BJ (cell line): ENCODE results near the gene TMC1. TPM values are rescaled to one million over a fixed set of nuclear protein-coding genes. Genes with fewer than 3 reads are reported as not detected.

ENCODE experiments used
- CTCF ChIA-PET: fragments of 350-600 bp; formaldehyde crosslinking; extraction: SDS; loops from one replicate; lab custom pipeline; 2021; ENCODE audit warnings: antibody characterized with exemption, inconsistent platforms; lab: Yijun Ruan, JAX
- POLR2A ChIA-PET: fragments of 300-600 bp; sonication (Branson Sonifier 250); formaldehyde crosslinking; extraction: SDS; loops from one replicate; lab custom pipeline; 2021; ENCODE audit warnings: antibody characterized with exemption; lab: Charles Lee
- DNase-seq: peaks from one replicate; pipeline ENCODE4 v3.0.0-alpha.2; 2011; ENCODE audit warnings: low read depth
- H3K27me3 ChIP-seq: 2 replicates; pipeline ENCODE4 v1.6.0; 2011; ENCODE audit warnings: low read length; ENCODE audit not compliant: control insufficient read depth, insufficient read depth
- H3K36me3 ChIP-seq: 2 replicates; pipeline ENCODE4 v1.5.1; 2011; ENCODE audit warnings: low read length; ENCODE audit not compliant: control insufficient read depth, insufficient read depth
- H3K4me3 ChIP-seq: 2 replicates; pipeline ENCODE4 v1.5.1; 2011; ENCODE audit warnings: low read depth, mild to moderate bottlenecking, control low read depth, low read length
- CTCF ChIP-seq: IDR thresholded peaks from 2 replicates; pipeline ENCODE4 v1.5.1; 2011; ENCODE audit warnings: low read depth, mild to moderate bottlenecking, control low read depth, inconsistent platforms, low read length, moderate library complexity; ENCODE audit not compliant: insufficient read depth
- polyA plus RNA-seq: library from polyadenylated mRNA; depleted of rRNA; stranded (reverse); fragments of >200 nt; gene quantifications from 2 replicates; pipeline ENCODE4 v1.2.3, GENCODE V29; 2011

The TMC1 gene
- polyA plus RNA-seq, 1 experiment: 1.2 TPM

GRCh38 chr9:72772661-72773060 lies 251.3 kb downstream of the TMC1 start:
- H3K36me3 ChIP-seq: no peaks in the 10 kb centered on the region
- TF ChIP-seq CTCF: no peak
- CTCF ChIA-PET: interaction anchor here (1.4 to 2.1 kb wide), 2 partner anchors 492 to 501 kb away, joined by 4 to 7 read pairs; no protein-coding TSS in a partner anchor
- no peak overlapping the region for H3K4me3 ChIP-seq
- POLR2A ChIA-PET: no interaction called here
- no peak for DNase-seq
- H3K27me3 ChIP-seq: no peaks in the 10 kb centered on the region

GRCh38 chr9:72773570-72773969 lies 252.2 kb downstream of the TMC1 start:
- H3K4me3 ChIP-seq: no peak overlapping the region
- ChIA-PET POLR2A (no interaction called here), CTCF (interaction anchor here (1.4 kb wide), 1 partner anchor 502 kb away, joined by 4 read pairs; no protein-coding TSS in a partner anchor)
- no peak for DNase-seq
- H3K27me3 ChIP-seq: no peaks in the 10 kb centered on the region
- no peak for TF ChIP-seq CTCF
- no peaks in the 10 kb centered on the region for H3K36me3 ChIP-seq

DNA sequence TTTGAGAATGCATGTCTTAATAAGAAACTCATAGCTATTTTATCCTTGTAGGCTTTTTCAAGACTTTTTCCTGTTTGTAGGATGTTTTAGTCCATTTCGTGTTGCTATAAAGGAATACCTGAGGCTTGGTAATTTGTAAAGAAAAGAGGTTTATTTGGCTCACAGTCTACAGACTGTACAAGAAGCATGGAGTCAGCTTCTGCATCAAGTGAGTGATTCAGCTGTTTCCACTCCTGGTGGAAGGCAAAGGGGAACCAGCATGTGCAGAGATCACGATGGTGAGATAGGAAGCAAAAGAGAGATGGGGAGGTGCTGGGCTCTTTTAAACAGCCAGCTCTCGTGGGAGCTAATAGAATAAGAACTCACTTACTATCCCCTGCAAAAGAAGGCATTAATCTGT lies 254.2 kb downstream of the TMC1 start:
- Histone ChIP-seq H3K4me3 (no peak overlapping the region), H3K36me3 (no peaks in the 10 kb centered on the region), H3K27me3 (no peaks in the 10 kb centered on the region)
- ChIA-PET POLR2A (no interaction called here), CTCF (interaction anchor here (0.9 kb wide), 1 partner anchor 16 kb away, joined by 3 read pairs; no protein-coding TSS in a partner anchor)
- no peak for DNase-seq
- TF ChIP-seq CTCF: no peak

DNA sequence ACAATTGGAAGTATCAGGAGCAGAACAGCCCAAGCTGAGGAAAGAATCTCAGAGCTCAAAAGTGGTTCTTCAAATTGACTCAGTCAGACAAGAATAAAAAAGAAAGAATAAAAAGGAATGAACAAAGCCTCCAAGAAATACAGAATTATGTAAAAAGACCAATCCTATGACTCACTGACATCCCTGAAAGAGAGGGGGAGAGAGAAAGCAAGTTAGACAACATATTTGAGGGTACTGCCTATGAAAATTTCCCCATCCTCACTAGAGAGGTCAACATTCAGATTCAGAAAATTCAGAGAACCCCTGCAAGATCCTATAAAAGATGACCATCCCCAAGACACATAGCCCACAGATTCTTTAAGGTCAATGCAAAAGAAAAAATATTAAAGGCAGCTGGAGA lies 258.2 kb downstream of the TMC1 start:
- DNase-seq: no peak
- TF ChIP-seq CTCF: no peak
- Histone ChIP-seq H3K36me3 (no peaks in the 10 kb centered on the region), H3K4me3 (no peak overlapping the region), H3K27me3 (no peaks in the 10 kb centered on the region)
- ChIA-PET POLR2A (interaction anchor here (0.6 kb wide), 1 partner anchor 446 kb away, joined by 3 read pairs; no protein-coding TSS in a partner anchor), CTCF (interaction anchor here (0.9 to 1.0 kb wide), 2 partner anchors 9 to 52 kb away, joined by 3 read pairs; no protein-coding TSS in a partner anchor)

- POLR2A ChIA-PET: interaction anchor here (0.6 kb wide), 1 partner anchor 427 kb away, joined by 9 read pairs; no protein-coding TSS in a partner anchor
- H3K27me3 ChIP-seq: no peaks in the 10 kb centered on the region
- H3K36me3 ChIP-seq: no peaks in the 10 kb centered on the region
- no peak for DNase-seq
- no peak for TF ChIP-seq CTCF
- CTCF ChIA-PET: interaction anchor here (0.6 to 1.0 kb wide), 2 partner anchors 9 to 70 kb away, joined by 3 to 5 read pairs; no protein-coding TSS in a partner anchor
- no peak overlapping the region for H3K4me3 ChIP-seq
Measured at GRCh38 chr9:72786948-72787347, 265.5 kb downstream of the TMC1 start.
